ENCODE results near the gene ADCY1.

The ADCY1 gene

GRCh38 chr7:45653209-45653907 lies 79.2 kb downstream of the ADCY1 start:
- no peak for FAIRE-seq

GRCh38 chr7:45654341-45654740 lies 80.2 kb downstream of the ADCY1 start:
- FAIRE-seq: no peak

- no peak for FAIRE-seq
Observed at GRCh38 chr7:45655539-45655938, 81.4 kb downstream of the ADCY1 start.

- no peak for FAIRE-seq
Observed at GRCh38 chr7:45656431-45656830, 82.3 kb downstream of the ADCY1 start.

- FAIRE-seq: no peak
Observed at GRCh38 chr7:45657136-45657889, 83.1 kb downstream of the ADCY1 start.

GRCh38 chr7:45657890-45658715 lies 83.9 kb downstream of the ADCY1 start:
- no peak for FAIRE-seq

DNA sequence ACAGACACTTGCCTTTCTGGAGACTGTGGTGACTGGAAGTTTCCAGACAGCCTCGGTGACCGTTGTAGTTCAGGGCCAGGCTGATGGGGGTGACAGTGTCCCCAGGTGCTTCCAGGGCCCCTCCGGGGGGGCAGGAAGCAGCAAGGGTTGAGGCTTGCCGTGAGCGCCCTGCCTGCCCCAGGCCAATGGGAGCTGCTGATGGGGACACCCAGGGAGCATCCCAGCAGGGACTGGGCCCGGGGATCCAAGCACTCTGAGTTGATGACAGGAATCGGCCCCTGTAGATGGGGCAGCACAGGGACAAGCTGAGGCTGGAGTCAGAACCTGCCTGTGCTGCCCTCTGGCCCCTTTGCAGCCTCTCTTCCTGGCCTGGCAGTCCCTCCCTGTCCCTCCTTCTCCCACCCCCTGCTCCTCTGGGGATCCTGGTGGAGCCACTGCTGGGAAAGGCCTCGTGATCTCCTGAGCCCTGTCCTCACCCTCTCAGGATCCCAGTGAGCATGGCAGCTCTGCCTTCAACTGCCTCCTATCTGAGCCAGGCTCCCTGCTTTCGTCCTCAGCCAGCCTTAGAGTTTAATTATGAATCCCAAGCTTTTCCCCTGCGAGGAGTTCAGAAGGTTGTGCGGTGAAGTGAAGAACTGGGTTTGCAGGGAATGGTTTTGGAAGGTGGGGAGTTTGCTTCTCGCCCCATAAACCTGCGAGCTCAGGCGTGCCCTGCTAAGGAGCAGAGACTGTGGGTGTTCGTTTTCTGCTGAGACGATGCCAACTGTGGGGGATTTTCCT lies 84.7 kb downstream of the ADCY1 start:
- FAIRE-seq: no peak

- FAIRE-seq: no peak
Observed at GRCh38 chr7:45659496-45660139, 85.5 kb downstream of the ADCY1 start.

DNA sequence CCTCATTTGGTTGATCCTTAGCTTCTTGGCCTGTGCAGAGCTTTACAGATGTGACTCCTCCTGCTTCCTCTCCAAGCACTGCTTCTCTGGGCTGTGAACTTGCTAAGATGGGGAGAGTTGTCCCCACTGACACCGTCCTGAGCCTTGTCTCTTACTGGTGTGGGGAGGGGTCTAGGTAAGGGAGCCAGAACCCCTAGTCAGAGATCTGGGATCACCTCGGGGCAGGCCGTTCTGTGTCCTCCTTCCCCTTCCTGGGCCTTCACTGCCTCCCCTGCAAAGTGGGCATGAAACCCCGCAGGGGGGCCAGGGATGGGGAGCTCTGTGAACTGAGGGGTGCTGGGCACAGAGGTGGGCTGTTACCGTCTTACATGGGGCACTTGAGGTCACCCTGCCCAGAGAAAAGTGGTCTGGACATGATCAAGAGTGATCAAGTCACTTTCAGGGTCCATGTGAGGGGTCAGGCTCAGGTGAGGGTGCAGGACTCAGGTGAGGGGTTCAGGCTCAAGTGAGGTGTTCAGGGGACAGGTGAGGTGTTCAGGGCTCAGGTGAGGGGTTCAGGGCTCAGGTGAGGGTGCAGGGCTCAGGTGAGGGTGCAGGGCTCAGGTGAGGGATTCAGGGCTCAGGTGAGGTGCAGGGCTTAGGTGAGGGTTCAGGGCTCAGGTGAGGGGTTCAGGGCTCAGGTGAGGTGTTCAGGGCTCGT lies 86.2 kb downstream of the ADCY1 start:
- FAIRE-seq: no peak

- no peak for FAIRE-seq
Observed at GRCh38 chr7:45660901-45661211, 86.7 kb downstream of the ADCY1 start.

DNA sequence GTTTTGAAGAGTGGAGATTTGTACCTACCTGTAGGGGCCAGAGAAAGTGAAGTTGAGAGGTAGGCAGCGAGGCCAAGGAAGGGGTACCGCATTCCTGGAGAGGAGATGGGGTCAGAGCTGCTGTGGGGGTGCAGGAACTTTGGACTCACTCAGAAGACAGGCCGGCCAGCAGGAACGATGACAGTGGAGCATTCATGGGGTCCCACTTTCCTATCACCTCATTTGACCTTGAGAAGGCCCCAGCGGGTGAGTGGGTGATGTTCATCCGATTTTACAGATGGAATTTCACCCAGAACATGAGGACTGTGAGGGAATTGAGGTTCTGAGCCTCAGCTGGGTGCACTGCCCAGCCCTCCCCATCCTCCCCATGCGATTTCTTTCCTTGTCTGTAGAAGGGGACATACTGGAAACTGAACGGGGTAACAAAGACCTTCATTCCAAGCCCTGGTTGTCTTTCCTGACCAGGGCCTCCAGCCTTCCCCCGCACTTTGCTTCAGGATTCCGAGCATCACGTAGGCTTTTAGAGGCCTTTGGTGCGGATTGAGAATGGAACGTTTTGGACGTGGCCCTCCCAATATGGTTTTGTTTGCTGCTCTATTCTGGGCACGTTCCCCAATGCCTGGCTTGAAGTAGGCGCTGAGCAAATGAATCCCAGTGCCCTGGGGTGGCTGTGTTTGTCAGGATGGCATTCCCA lies 87.3 kb downstream of the ADCY1 start:
- FAIRE-seq: no peak

- FAIRE-seq: no peak
Observed at GRCh38 chr7:45662018-45662417, 87.8 kb downstream of the ADCY1 start.

- FAIRE-seq: no peak
Observed at GRCh38 chr7:45662540-45663166, 88.5 kb downstream of the ADCY1 start.

DNA sequence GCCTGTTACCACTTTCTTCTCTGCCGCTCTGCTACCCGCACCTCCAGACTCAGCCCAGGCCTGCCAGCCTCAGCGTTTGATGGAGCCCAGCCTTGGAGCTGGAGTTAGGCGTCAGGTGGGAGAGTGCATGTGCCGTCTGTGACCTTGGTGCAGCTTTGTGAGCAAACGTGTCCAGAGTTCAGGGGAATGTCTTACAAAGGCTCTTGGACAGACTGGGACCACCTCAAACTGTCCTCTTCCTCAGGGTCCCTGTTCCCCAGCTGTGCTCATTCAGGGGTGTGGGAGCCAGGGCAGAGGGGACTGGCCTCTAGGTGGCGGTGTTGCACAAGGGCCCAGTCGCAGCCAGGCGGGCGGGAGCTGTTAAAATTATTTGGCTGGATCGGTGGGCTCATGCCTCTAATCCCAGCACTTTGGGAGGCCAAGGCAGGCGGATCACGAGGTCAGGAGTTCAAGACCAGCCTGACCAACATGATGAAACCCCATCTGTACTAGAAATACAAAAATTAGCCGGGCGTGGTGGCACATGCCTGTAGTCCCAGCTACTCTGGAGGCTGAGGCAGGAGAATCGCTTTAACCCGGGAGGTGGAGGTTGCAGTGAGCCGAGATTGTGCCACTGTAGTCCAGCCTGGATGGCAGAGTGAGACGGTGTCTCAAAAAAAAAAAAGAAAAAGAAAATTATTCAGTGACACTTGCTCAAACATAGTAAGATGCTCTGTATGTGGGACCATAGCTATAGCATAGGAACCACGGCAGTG lies 89.2 kb downstream of the ADCY1 start:
- FAIRE-seq: no peak

- no peak for FAIRE-seq
Observed at GRCh38 chr7:45663965-45664633, 89.9 kb downstream of the ADCY1 start.

DNA sequence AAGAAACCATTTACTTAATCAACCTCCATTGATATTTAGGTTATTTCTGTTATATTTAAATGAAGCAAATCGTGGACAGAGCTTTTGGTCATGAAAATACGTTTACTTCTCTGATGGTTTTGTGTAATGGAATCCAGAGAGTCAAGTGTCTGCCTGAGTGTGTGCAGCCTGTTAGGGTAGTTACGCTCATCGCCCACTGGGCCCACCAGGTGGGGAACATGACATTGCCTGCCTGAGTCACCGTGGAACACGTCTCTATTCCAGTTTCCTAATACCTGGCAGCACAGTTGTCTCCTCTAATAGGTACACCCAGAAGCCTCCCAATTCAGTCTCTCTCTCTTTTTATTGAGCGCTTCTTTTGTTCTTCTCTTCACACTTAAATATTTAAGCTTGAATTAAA lies 91.0 kb downstream of the ADCY1 start:
- FAIRE-seq: no peak

- no peak for FAIRE-seq
Observed at GRCh38 chr7:45670227-45670626, 96.1 kb downstream of the ADCY1 start.

- FAIRE-seq: no peak
Observed at GRCh38 chr7:45670717-45671116, 96.5 kb downstream of the ADCY1 start.

GRCh38 chr7:45677311-45677900 lies 103.2 kb downstream of the ADCY1 start:
- FAIRE-seq: no peak
